Measurements from ENCODE around the gene SMYD4. TPM values are rescaled to one million over a fixed set of nuclear protein-coding genes. Genes with fewer than 3 reads are reported as not detected.

Gene SMYD4
- total RNA-seq, 1 donor from 2014 or later: 8.4 TPM

GRCh38 chr17:1737531-1738291 lies 92.0 kb downstream of the SMYD4 start:
- no peaks in the 10 kb centered on the region for H3K9me3 Mint-ChIP-seq (ENCODE audit: low read depth)
- H3K27ac Mint-ChIP-seq (ENCODE audit: unreplicated experiment): no peak overlapping the region

GRCh38 chr17:1736348-1737281 lies 93.1 kb downstream of the SMYD4 start:
- H3K36me3 Mint-ChIP-seq (ENCODE audit: low read depth): peaks cover 5% of the 10 kb centered on the region
- H3K27ac Mint-ChIP-seq (ENCODE audit: unreplicated experiment): no peak overlapping the region
- peaks cover 13% of the 10 kb centered on the region for H3K4me1 Mint-ChIP-seq (ENCODE audit: low read depth)
- H3K27me3 Mint-ChIP-seq (ENCODE audit: low read depth): no peaks in the 10 kb centered on the region
- no peak for DNase-seq (ENCODE audit: low spot score)
- H3K9me3 Mint-ChIP-seq (ENCODE audit: low read depth): no peaks in the 10 kb centered on the region
- TF ChIP-seq CTCF (IDR thresholded peaks at IDR 0.05): no peak
- no peak overlapping the region for H3K4me3 Mint-ChIP-seq (ENCODE audit: unreplicated experiment)

More at GRCh38 chr17:1737531-1738291, 92.0 kb downstream of the SMYD4 start:
- Mint-ChIP-seq H3K36me3 (ENCODE audit: low read depth) (peaks cover 5% of the 10 kb centered on the region), H3K4me3 (ENCODE audit: unreplicated experiment) (no peak overlapping the region), H3K4me1 (ENCODE audit: low read depth) (peaks cover 13% of the 10 kb centered on the region), H3K27me3 (ENCODE audit: low read depth) (no peaks in the 10 kb centered on the region)
- no peak for TF ChIP-seq CTCF (IDR thresholded peaks at IDR 0.05)
- no peak for DNase-seq (ENCODE audit: low spot score)

GRCh38 chr17:1735834-1736347 lies 93.8 kb downstream of the SMYD4 start:
- Mint-ChIP-seq H3K27ac (ENCODE audit: unreplicated experiment) (no peak overlapping the region), H3K27me3 (ENCODE audit: low read depth) (no peaks in the 10 kb centered on the region), H3K4me1 (ENCODE audit: low read depth) (peaks cover 13% of the 10 kb centered on the region)

GRCh38 chr17:1735418-1735817 lies 94.3 kb downstream of the SMYD4 start:
- peaks cover 13% of the 10 kb centered on the region for H3K4me1 Mint-ChIP-seq (ENCODE audit: low read depth)
- no peaks in the 10 kb centered on the region for H3K27me3 Mint-ChIP-seq (ENCODE audit: low read depth)
- no peak overlapping the region for H3K27ac Mint-ChIP-seq (ENCODE audit: unreplicated experiment)
- no peaks in the 10 kb centered on the region for H3K9me3 Mint-ChIP-seq (ENCODE audit: low read depth)
- no peak for TF ChIP-seq CTCF (IDR thresholded peaks at IDR 0.05)
- H3K36me3 Mint-ChIP-seq (ENCODE audit: low read depth): peaks cover 7% of the 10 kb centered on the region
- no peak for DNase-seq (ENCODE audit: low spot score)
- H3K4me3 Mint-ChIP-seq (ENCODE audit: unreplicated experiment): no peak overlapping the region

More at GRCh38 chr17:1735834-1736347, 93.8 kb downstream of the SMYD4 start:
- no peak overlapping the region for H3K4me3 Mint-ChIP-seq (ENCODE audit: unreplicated experiment)
- TF ChIP-seq CTCF (IDR thresholded peaks at IDR 0.05): no peak
- no peaks in the 10 kb centered on the region for H3K9me3 Mint-ChIP-seq (ENCODE audit: low read depth)
- no peak for DNase-seq (ENCODE audit: low spot score)
- H3K36me3 Mint-ChIP-seq (ENCODE audit: low read depth): peaks cover 7% of the 10 kb centered on the region

- H3K27ac Mint-ChIP-seq (ENCODE audit: unreplicated experiment): no peak overlapping the region
- no peak overlapping the region for H3K4me3 Mint-ChIP-seq (ENCODE audit: unreplicated experiment)
- peaks cover 20% of the 10 kb centered on the region for H3K4me1 Mint-ChIP-seq (ENCODE audit: low read depth)
- no peak for TF ChIP-seq CTCF (IDR thresholded peaks at IDR 0.05)
- no peaks in the 10 kb centered on the region for H3K27me3 Mint-ChIP-seq (ENCODE audit: low read depth)
- H3K36me3 Mint-ChIP-seq (ENCODE audit: low read depth): peaks cover 9% of the 10 kb centered on the region
- no peak for DNase-seq (ENCODE audit: low spot score)
- H3K9me3 Mint-ChIP-seq (ENCODE audit: low read depth): no peaks in the 10 kb centered on the region
Measured at GRCh38 chr17:1733759-1734158, 95.9 kb downstream of the SMYD4 start.

All from chondrocyte (in vitro differentiated cells).